ENCODE measurements around the gene ZFAND3.
"Not testable (repeated sequence)": the region's sequence is repeated elsewhere in the genome, so short reads cannot be mapped to it uniquely, and the experiment has no call there.

Gene ZFAND3

DNA sequence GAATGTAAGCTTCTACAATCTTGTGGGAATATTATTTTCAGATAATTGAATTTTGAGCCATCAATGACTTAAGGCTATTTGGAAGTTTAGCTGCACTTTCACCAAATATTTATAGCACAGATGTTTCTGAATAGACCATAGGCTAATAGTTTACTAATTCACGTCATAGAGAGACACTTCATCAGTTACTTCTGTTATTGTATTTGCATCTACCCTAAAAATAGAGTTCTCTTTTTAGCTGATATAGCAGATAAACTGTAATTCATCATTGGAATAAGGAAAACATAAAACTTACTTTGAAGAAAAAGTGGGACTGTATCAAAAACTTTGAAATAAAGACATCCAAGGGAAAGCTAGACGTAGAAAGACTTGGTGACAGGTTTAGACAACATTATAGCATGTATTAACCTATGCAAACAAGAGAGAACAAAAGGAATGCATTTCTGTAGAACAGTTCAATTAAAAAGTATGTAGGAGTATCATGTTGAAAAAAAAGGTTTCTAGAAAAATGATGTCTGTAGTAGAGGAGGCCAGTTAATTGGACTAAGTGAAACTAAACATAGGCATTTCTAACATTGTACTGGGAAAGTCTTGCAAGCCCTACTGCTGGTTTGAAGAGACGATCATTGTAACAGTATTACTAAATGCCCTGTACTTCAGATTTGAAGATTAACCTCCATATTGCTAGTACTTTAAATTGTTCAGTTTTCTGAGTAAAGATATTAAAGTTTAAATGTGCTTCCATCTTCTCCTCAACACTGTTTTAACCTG is 123.3 kb downstream of the ZFAND3 start:
- DNase-seq: no peak

DNA sequence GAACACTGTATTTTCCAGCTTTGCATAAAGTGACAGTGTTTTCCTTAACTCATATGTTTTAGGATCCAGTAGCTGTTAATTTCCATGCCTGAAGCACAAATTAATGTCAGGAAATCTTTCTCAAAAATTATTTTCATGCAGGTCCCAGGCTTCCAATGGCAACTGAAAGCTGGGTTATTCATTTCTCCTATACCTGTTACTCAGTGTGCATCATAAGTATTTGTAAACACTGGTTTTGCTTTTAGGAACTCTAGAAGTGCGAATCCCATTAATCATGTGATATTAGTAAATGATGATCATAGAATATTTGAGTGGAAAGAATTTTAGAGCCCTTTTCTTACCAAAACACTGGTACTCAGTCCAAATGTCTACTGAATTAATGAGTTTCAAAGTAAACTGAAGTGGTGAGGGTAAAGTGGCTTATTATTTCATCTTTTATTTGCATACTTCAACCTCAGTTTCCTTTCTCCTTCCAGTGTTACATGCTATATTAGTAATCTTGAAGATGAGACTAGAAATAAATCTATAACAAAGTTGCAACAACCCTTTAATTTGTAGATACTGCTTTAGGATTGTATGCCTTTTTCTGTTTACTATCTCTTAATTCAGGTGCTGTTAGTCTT is 124.0 kb downstream of the ZFAND3 start:
- no peak for DNase-seq

DNA sequence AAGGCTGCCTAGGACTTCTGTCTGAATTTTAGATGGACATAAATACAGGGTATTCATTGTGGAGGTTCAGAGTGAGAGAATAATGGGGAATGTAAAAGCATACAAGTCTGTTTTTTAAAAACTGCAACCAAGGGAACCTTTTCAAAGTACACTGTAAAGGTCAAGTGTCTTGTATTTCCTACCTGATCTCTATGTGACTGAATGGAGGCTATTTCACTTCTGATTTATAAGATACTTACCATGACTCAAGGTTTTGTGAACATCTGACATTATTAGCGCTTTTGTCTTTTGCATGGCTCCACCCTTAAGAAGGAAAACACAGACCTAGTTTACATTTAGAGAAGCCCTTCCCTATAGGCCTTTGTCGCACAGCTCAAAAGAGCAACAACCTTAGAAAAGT is 126.5 kb downstream of the ZFAND3 start:
- no peak for DNase-seq

DNA sequence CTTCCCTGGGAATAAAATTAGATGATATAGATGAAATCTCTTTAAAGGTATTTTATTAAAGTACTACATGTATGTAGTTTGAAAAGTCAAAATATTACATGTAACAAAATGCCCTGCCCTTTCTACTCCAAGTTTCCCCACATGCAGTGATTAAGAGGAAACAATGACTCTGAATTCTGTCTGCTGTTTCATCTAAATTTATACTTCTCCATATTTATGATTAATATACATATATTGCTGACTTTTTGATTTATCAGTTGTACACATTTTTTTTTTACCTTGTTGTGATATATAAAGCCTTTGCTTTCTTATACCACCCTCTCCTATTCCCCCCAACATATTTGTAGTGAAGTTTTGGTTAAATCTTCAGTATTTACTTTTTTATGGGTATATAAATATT is 127.9 kb downstream of the ZFAND3 start:
- DNase-seq: no peak

DNA sequence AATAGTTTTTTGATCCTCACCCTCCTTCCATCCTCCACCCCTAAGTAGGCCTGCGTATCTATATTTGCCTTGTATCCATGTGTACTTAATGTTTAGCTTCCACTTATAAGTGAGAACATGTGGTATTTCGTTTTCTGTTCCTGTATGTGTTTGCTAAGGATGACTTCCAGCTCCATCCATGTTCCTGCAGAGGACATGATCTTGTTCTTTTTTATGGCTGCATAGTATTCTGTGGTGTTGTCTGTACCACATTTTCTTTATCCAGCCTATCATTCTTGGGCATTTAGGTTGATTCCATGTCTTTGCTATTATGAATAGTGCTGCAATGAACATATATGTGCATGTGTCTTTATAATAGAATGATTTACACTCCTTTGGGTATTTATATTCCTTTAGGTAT is 129.1 kb downstream of the ZFAND3 start:
- DNase-seq: not testable (repeated sequence)

DNA sequence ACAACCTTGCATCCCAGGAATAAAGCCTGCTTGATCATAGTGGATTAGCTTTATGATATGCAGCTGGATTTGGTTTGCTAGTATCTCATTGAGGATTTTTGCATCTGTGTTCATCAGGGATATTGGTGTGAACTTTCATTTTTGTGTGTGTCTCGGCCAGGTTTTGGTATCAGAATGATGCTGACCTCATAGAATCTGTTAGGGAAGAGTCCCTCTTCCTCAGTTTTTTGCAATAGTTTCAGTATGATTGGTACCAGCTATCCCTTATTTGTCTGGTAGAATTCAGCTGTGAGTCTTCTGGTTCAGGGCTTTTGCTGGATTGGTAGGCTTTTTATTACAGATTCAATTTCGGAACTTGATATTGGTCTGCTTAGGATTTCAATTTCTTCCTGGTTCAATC is 132.5 kb downstream of the ZFAND3 start:
- no peak for DNase-seq

DNA sequence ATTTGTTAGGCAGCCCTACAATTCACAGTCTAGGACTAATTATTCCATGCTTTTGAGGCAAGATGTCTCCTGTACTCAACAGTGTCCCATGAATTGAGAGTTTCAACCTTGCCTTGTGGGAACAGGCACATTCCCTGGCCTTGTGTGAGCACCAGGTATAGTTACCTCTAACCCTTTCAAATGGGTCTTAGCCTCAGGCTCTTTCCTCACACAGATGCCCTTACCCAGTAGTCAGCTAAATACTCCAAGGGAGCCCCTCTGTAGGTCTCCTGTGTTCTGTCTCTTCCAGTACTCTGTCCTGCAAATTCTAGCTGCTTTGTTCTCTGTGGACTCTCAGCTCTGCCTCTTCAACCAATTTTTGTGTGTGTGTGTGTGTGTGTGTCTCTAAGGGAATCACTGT is 135.3 kb downstream of the ZFAND3 start:
- DNase-seq: no peak

DNA sequence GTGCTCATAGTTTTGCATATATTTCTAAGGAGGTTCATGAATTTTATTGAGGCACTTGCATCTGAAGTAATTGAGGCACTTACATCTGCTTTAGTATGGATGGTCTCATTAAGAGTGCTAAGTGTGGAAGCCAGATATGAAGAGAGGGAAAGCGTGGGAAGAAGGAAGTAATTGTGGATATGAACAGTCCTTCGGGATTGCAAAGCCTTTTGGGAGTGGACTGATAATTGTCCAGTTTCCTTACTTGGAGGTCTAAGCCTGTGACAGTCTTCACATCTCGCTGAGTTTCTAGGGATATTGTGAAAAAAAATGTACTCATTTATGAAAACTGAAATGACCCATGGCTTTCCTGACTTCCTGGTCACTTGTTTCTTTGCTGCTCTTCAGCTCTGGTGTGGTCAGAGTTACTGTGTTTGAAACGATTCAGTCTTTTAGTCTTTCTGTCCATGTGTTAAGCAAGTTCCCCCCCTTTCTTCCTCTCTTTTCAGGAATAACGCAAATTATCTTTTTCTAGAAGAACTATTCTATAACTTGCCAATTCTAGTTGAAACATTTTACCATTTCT is 137.3 kb downstream of the ZFAND3 start:
- no peak for DNase-seq

DNA sequence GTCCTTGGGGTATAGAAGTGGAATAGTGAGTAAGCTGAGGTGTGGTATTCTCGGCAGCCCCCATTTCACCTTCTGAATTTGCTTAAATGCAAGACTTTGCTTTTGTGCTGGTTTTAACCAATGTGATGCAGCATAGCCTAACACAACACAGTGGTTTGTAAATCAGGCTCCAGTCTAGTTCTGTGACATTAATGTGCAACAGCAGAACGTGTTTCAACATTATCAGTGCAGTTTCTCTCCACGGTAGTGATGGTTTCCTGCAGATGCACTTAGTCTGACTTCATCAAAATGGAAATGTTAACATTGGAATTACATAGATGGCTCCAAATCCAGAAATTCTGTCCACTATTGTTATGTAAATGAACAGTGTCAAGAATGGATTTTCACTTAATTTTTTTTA is 139.5 kb downstream of the ZFAND3 start:
- no peak for DNase-seq

DNA sequence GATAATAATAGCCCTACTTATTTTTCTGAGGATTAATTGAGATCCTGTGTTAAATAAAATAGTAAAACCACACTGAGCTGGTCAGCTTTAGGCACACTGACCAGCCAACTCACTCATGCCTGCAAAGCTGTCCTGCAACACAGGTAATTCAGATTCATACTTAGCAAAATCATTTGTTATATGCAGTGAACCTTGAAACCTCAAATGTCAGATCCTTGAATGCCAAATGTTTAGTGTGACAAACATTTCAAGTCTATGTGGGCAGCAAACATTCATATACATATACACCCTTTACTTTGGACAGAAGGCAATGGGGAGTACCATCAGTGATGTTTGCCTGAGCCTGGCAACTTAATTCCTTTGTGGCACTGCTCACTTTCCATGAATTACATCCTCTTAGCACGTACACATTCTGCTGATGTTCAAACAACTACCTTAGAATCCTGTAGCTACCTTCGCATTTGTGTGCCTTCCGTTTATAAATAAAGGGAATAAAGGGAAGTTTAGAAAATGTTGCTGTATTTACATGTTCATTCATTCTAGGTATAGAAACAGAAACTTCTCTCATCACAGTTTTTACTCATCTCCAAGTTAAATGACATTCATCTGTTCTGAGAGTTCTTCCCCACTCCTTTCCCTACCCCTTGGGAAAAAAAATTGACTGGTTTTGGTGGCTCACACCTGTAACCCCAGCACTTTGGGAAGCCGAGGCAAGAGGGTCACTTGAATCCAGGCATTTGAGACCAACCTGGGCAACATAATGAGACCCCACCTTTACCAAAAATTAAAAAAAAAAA is 140.8 kb downstream of the ZFAND3 start:
- DNase-seq: no peak

DNA sequence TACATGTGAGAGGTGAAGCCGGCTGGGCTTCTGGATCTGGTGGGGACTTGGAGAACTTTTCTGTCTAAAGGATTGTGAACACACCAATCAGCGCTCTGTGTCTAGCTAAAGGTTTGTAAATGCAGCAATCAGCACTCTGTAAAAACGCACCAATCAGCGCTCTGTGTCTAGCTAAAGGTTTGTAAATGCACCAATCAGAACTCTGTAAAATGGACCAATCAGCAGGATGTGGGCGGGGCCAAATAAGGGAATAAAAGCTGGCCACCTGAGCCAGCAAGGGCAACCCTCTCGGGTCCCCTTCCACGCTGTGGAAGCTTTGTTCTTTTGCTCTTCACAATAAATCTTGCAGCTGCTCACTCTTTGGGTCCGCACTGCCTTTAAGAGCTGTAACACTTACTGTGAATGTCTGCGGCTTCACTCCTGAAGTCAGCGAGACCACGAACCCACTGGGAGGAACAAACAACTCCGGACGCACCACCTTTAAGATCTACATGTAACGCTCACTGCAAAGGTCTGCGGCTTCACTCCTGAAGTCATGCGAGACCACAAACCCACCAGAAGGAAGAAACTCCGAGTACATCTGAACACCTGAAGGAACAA is 143.1 kb downstream of the ZFAND3 start:
- peak; percentile 37 for DNase-seq

DNA sequence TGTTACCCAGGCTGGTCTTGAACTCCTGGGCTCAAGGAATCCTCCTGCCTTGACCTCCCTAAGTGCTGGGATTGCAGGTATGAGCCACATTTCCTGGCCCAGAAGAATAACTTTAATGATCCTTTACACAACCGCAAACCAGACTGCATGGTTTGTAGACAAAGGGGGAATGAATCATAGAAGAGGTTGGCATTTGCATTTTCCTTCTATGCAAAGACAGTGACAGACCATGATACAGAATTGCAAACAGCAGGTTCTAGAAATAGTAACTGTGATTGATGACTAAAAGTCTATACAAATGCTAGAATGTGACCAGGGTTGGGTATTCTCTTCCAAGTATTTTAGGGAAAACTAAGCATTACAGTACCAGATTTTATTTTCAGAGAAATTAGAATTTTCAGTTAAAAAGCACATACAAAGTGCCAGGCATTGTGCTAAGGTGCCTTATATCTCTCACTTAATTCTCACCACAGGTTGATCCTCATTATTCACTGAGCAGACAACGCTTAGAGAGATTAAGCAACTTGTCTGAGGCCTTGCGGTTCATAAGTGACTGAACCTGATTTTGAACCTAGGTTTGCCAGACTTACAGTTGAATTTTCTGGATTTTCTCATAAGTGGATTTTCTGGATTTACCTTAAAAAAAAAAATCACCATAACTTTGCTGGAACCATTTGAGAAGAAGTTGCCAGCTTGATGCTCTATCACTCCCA is 146.6 kb downstream of the ZFAND3 start:
- DNase-seq: no peak

DNA sequence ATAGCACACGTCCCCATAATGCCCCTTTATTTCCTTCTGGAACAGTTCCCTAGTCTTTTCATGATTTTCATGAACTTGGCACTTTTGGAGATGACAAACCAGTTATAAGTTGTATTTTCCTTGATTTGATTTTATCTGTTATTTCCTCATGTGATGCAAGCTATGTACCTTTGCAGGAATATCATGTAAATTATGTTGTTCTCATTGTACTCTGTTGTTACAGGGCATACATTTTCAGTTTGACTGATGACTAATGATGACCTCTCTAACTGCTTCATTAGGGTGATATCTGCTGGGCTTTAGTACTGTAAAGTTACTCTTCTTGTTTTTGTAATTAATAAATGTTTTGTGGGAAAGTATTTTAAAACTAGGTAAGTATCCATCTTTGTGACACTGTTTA is 147.3 kb downstream of the ZFAND3 start:
- DNase-seq: no peak

DNA sequence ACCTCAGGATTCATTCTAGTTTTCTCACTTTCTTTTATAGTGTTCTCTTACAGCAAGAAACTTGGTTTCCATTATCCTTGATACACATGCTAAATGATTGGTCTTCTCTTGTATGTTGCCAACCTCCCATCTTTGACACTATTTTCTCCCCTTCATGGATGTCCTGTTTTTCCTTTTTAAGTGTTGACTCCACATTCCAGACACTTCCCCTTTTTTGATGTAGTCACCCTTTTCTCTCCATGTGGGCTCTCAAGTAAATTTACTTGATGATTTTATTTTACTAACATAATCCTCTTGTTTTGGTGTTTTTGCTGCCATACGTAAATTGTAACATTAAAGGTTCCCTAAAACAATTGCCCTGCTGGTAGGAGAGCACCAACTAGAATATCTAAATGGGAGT is 148.1 kb downstream of the ZFAND3 start:
- DNase-seq: no peak

DNA sequence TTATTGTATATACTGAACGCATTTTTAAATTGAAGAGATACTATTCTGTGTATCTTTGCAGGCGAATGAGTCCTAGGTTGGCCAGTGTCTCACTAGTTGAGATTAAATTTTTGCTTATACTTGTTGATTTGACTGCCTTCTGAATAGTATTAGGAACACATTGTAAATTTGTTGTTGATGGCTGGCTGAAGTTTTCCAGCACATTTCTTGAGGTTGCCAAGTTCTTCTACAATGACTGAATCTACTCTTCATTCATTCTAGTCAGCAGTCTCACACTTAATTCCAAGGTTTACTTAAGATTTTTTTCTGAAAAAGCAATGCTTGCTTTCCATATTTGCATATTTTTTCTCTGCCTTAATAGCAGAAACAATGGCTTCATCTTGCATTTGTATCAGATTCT is 151.7 kb downstream of the ZFAND3 start:
- no peak for DNase-seq

DNA sequence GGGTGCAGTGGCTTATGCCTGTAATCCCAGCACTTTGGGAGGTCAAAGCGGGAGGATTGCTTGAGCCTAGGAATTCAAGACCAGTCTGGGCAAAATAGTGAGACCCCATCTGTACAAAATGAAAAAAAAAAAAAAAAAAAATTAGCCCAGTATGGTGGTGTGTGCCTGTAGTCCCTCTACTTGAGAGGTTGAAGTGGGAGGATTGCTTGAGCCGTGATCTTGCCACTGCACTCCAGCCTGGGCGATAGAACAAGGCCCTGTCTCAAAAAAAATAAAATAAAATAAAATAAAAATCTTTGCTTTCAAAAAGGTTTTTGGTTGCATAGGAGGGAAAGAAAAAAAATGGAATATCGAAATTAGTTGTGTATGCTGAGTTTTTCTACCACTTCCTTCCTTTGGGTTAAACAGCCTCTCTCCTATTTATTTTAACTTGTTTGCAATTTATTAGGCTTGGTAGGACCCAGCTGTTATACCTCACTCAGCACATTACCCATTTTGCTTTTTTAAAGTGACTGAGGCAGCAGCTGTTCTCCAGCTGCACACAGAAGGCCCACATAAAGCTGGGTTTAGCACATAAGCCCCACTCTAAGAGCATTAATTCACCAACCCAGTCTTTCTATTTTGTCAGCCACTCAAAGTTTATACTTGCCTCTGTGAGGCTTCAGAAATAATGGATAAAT is 152.3 kb downstream of the ZFAND3 start:
- no peak for DNase-seq

DNA sequence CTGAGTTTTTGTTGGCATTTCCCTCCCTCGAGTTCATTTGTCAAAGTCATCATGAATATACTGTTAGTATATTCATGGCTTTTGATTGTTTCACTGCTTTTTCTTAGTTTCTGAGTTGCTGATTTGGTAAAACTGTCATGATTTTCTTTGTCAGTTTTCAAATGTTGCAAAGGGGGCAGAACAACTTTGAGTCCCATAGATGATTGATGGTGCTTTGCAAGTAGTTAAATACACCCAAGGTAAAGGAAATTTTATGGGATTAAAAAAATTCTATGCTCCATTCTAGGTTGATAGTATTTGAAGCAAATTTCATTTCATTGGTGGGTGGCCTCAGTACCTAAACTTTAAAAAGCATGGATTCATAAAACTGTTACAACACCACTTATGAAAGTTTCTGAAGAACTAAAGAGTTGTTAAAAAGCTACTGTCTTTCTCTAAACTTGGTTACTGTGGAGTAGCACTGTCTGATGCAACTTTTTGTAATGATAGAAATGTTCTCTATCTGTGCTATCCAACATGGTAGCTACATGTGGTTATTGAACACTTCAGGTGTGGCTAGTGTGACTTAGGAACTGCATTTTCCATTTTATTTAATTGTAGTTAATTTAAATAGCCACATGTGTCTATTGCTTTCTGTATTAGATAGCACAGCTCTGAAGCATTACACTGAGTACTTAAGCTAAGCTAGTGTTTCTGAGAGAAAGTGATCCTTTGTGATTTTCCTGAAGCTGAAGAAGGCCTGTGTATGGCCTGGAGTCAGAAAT is 153.6 kb downstream of the ZFAND3 start:
- DNase-seq: no peak

DNA sequence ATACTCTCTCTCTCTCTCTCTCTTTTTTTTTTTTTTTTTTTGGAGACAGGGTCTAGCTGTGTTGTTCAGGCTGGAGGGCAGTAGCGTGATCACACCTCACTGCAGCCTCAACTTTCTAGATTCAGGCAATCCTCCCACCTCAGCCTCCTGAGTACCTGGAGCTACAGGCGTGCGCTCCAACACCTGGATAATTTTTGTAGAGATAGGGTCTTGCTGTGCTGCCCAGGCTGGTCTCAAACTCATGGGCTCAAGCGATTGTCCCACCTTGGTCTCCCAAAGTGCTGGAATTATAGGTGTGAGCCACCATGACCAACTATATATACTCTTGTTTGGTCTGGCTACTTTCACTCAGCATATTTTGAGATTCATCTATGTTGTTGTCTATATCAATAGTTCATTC is 154.9 kb downstream of the ZFAND3 start:
- DNase-seq: no peak

DNA sequence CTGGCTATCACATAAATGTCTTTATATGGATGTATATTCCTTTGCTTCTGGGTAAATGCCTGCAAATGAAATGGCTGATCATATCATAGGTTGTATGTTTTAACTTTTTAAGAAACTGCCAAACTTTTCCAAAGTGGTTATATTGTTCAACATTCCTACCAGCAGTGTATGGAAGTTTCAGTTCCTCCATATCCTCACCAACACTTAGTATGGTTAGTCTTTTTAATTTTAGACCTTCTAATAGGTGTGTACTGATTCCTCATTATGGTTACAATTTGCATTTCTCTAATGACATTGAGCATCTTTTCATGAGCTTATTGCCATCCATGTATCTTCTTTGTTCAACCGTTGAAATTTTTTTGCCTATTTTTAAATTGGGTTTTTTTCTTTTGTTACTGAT is 155.4 kb downstream of the ZFAND3 start:
- DNase-seq: no peak

DNA sequence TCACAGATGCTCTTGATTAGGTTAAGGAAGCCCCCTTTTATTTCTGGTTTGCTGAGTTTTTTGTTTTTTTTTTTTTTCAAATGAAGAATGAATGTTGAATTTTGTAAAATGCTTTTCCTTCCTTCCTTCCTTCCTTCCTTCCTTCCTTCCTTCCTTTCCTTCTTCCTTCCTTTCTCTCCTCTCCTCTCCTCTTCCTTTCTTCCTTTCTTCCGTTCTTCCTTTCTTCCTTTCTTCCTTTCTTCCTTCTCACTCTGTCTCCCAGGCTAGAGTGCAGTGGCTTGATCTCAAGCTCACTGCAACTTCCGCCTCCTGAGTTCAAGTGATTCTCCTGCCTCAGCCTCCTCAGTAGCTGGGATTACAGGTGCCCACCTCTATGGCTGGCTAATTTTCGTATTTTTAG is 158.2 kb downstream of the ZFAND3 start:
- no peak for DNase-seq

All from stimulated activated CD8-positive, alpha-beta memory T cell treated with anti-CD3 and anti-CD28 coated beads, Interleukin-4, amount 100 ng/mL, for 48 hours (primary cell).